Astrocyte (in vitro differentiated cells and primary cell): ENCODE data around the gene ZER1. TPM values are rescaled to one million over a fixed set of nuclear protein-coding genes. Genes with fewer than 3 reads are reported as not detected.
"Not testable (repeated sequence)": the region's sequence is repeated elsewhere in the genome, so short reads cannot be mapped to it uniquely, and the experiment has no call there.

Experiments used
- DNase-seq: peaks from one replicate; pipeline ENCODE4 v3.0.0-alpha.2; 2010; ENCODE audit warnings: low read depth
- FAIRE-seq: peaks from 2 replicates; lab custom pipeline; 2011; peaks lifted over from hg19 to GRCh38; lab: Jason Lieb, UNC
- H2AFZ ChIP-seq: 2 replicates; pipeline ENCODE4 v1.6.0; 2012; ENCODE audit warnings: low read depth, low read length, inconsistent platforms
- H3K27ac ChIP-seq: 2 replicates; pipeline ENCODE4 v1.5.1; 2011; ENCODE audit warnings: low read depth, low read length, inconsistent platforms
- H3K27me3 ChIP-seq: 2 replicates; pipeline ENCODE4 v1.6.0; 2011; ENCODE audit warnings: low read length, inconsistent platforms; ENCODE audit not compliant: insufficient read depth
- H3K36me3 ChIP-seq: 2 replicates; pipeline ENCODE4 v1.5.1; 2011; ENCODE audit warnings: low read length, inconsistent platforms; ENCODE audit not compliant: insufficient read depth
- H3K4me1 ChIP-seq: 2 replicates; pipeline ENCODE4 v1.5.1; 2011; ENCODE audit warnings: low read length, inconsistent platforms; ENCODE audit not compliant: insufficient read depth
- H3K4me2 ChIP-seq: 2 replicates; pipeline ENCODE4 v1.6.0; 2012; ENCODE audit warnings: low read length, inconsistent platforms
- H3K4me3 ChIP-seq: 2 replicates; pipeline ENCODE4 v1.5.1; 2011; ENCODE audit warnings: low read depth, mild to moderate bottlenecking, low read length, inconsistent platforms; ENCODE audit not compliant: insufficient read depth
- H3K79me2 ChIP-seq: 2 replicates; pipeline ENCODE4 v1.6.0; 2012; ENCODE audit warnings: mild to moderate bottlenecking, low read length, inconsistent platforms; ENCODE audit not compliant: insufficient read depth
- H3K9ac ChIP-seq: 2 replicates; pipeline ENCODE4 v1.6.0; 2012; ENCODE audit warnings: mild to moderate bottlenecking, low read length, inconsistent platforms
- H3K9me3 ChIP-seq: 2 replicates; pipeline ENCODE4 v1.5.1; 2012; ENCODE audit warnings: low read depth, mild to moderate bottlenecking, low read length, inconsistent platforms; ENCODE audit not compliant: insufficient read depth
- H4K20me1 ChIP-seq: 2 replicates; pipeline ENCODE4 v1.6.0; 2012; ENCODE audit warnings: low read length, inconsistent platforms; ENCODE audit not compliant: insufficient read depth
- H3K27ac Mint-ChIP-seq: one replicate; pipeline ENCODE4 v1.8.0; 2021; ENCODE audit warnings: mild to moderate bottlenecking, mixed read lengths; ENCODE audit not compliant: unreplicated experiment
- H3K27me3 Mint-ChIP-seq: one replicate; pipeline ENCODE4 v1.8.0; 2021; ENCODE audit warnings: low read depth, mixed read lengths; ENCODE audit not compliant: unreplicated experiment
- H3K36me3 Mint-ChIP-seq: one replicate; pipeline ENCODE4 v1.8.0; 2021; ENCODE audit warnings: low read depth, mixed read lengths; ENCODE audit not compliant: unreplicated experiment
- H3K4me1 Mint-ChIP-seq: one replicate; pipeline ENCODE4 v1.8.0; 2021; ENCODE audit warnings: low read depth, mixed read lengths; ENCODE audit not compliant: unreplicated experiment
- H3K4me3 Mint-ChIP-seq: one replicate; pipeline ENCODE4 v1.8.0; 2021; ENCODE audit warnings: mild to moderate bottlenecking, moderate library complexity, mixed read lengths; ENCODE audit not compliant: unreplicated experiment
- H3K9me3 Mint-ChIP-seq: one replicate; pipeline ENCODE4 v1.8.0; 2021; ENCODE audit warnings: mild to moderate bottlenecking, mixed read lengths; ENCODE audit not compliant: unreplicated experiment
- CTCF ChIP-seq: IDR thresholded peaks from 2 replicates; pipeline ENCODE4 v1.5.1; 2011; ENCODE audit warnings: low read depth, mild to moderate bottlenecking, inconsistent platforms, low read length, moderate library complexity; ENCODE audit not compliant: insufficient read depth
- total RNA-seq: library from RNA; stranded (reverse); gene quantifications from 2 replicates; pipeline ENCODE4 v1.2.1, GENCODE V29; 2021

The ZER1 gene
- total RNA-seq, 1 donor from 2014 or later = 31.0 TPM

- peaks cover 29% of the 10 kb centered on the region for H3K36me3 ChIP-seq
- H4K20me1 ChIP-seq = peaks cover 4% of the 10 kb centered on the region
- H3K36me3 Mint-ChIP-seq = peaks cover 22% of the 10 kb centered on the region
Observed at GRCh38 chr9:128798896-128799295, 27.2 kb upstream of the ZER1 start.

GRCh38 chr9:128794961-128795360, 23.2 kb upstream of the ZER1 start:
- H3K4me3 ChIP-seq, H3K27ac Mint-ChIP-seq, H3K27ac ChIP-seq, H3K9me3 Mint-ChIP-seq, H2AFZ ChIP-seq, H4K20me1 ChIP-seq, DNase-seq, H3K4me2 ChIP-seq, H3K27me3 Mint-ChIP-seq, H3K9ac ChIP-seq, H3K79me2 ChIP-seq, H3K27me3 ChIP-seq, H3K9me3 ChIP-seq, H3K4me3 Mint-ChIP-seq, H3K4me1 Mint-ChIP-seq, H3K4me1 ChIP-seq, FAIRE-seq: not testable (repeated sequence)
- peaks cover 24% of the 10 kb centered on the region for H3K36me3 Mint-ChIP-seq
- peaks cover 28% of the 10 kb centered on the region for H3K36me3 ChIP-seq

More at GRCh38 chr9:128798896-128799295, 27.2 kb upstream of the ZER1 start:
- Histone ChIP-seq H3K27ac (no peak overlapping the region), H2AFZ (no peak overlapping the region), H3K9ac (no peak overlapping the region), H3K4me2 (no peak overlapping the region), H3K27me3 (no peaks in the 10 kb centered on the region), H3K4me3 (no peak overlapping the region), H3K4me1 (no peaks in the 10 kb centered on the region), H3K9me3 (no peaks in the 10 kb centered on the region), H3K79me2 (no peaks in the 10 kb centered on the region)
- no peak for FAIRE-seq
- Mint-ChIP-seq H3K9me3 (no peaks in the 10 kb centered on the region), H3K4me1 (no peaks in the 10 kb centered on the region), H3K27me3 (no peaks in the 10 kb centered on the region), H3K4me3 (no peak overlapping the region), H3K27ac (no peak overlapping the region)
- TF ChIP-seq CTCF = no peak
- DNase-seq = no peak

GRCh38 chr9:128792978-128793686, 21.4 kb upstream of the ZER1 start:
- FAIRE-seq = no peak

More at GRCh38 chr9:128792978-128793686, 21.4 kb upstream of the ZER1 start:
- DNase-seq = no peak
- no peak for TF ChIP-seq CTCF
- Mint-ChIP-seq H3K4me3 (no peak overlapping the region), H3K27ac (no peak overlapping the region), H3K36me3 (peaks cover 19% of the 10 kb centered on the region), H3K9me3 (no peaks in the 10 kb centered on the region), H3K4me1 (peaks cover 6% of the 10 kb centered on the region), H3K27me3 (no peaks in the 10 kb centered on the region)
- no peaks in the 10 kb centered on the region for H4K20me1 ChIP-seq
- peaks cover 16% of the 10 kb centered on the region for H3K36me3 ChIP-seq
- H2AFZ ChIP-seq = no peak overlapping the region
- H3K4me2 ChIP-seq = no peak overlapping the region
- peaks cover 8% of the 10 kb centered on the region for H3K79me2 ChIP-seq
- H3K4me1 ChIP-seq = peaks cover 4% of the 10 kb centered on the region
- H3K27me3 ChIP-seq = no peaks in the 10 kb centered on the region
- no peak overlapping the region for H3K27ac ChIP-seq
- H3K9me3 ChIP-seq = no peaks in the 10 kb centered on the region
- H3K9ac ChIP-seq = no peak overlapping the region
- no peak overlapping the region for H3K4me3 ChIP-seq
